ENCODE results near the gene CST3. TPM values are rescaled to one million over a fixed set of nuclear protein-coding genes. Genes with fewer than 3 reads are reported as not detected.

Gene CST3
- total RNA-seq, 1 donor, result 229 TPM

DNA sequence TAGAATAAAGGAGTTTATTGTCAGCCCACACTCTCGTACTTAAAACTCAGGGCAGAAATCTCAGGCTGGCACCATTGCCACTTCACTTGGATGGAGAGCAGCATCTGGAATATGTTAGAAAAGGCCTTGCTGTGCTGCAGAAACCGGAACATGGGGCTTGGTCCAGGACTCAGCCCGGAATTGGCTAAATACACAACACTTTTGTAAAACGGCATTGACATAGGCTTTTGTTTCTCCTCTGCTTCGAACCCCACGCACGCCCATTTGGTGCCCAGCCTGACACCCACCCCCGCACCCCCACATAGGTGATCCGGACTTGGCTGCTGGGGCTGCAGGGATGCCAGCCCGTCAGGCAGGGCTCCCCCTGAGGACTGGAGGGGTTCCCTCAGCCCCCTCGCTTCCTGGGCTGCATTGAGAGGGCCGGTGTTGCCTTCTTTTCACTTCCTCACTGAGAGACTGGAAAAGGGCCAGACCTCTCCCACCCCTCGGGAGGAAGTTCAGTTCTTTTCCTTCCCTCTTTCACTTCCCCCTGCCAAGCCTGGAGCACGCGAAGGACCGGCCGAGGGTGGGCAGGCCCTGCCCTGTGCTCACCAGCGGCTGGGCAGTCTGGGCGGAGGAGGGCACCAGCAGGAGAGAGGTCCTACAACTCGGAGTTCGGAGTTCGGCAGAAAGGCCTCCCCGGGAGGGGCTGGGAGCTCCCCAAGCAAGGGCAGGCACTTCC, 17.9 kb upstream of the CST3 start:
- H3K36me3 ChIP-seq (ENCODE audit: insufficient read depth, low read length), result no peaks in the 10 kb centered on the region
- DNase-seq (ENCODE audit: insufficient read length, low spot score, missing footprints), result peak; percentile 11
- H3K4me2 ChIP-seq (ENCODE audit: insufficient read depth, low read length), result peak overlapping the region; percentile 27
- H2AFZ ChIP-seq (ENCODE audit: low read length), result peak overlapping the region; percentile 50
- no peaks in the 10 kb centered on the region for H3K79me2 ChIP-seq (ENCODE audit: insufficient read depth, low read length)
- no peaks in the 10 kb centered on the region for H3K9me3 ChIP-seq (ENCODE audit: low read depth, low read length)
- peaks cover 6% of the 10 kb centered on the region for H3K4me1 ChIP-seq (ENCODE audit: insufficient read depth, low read length)
- H3K27me3 ChIP-seq (ENCODE audit: insufficient read depth, low read length), result no peaks in the 10 kb centered on the region
- TF ChIP-seq, protein P1, sequence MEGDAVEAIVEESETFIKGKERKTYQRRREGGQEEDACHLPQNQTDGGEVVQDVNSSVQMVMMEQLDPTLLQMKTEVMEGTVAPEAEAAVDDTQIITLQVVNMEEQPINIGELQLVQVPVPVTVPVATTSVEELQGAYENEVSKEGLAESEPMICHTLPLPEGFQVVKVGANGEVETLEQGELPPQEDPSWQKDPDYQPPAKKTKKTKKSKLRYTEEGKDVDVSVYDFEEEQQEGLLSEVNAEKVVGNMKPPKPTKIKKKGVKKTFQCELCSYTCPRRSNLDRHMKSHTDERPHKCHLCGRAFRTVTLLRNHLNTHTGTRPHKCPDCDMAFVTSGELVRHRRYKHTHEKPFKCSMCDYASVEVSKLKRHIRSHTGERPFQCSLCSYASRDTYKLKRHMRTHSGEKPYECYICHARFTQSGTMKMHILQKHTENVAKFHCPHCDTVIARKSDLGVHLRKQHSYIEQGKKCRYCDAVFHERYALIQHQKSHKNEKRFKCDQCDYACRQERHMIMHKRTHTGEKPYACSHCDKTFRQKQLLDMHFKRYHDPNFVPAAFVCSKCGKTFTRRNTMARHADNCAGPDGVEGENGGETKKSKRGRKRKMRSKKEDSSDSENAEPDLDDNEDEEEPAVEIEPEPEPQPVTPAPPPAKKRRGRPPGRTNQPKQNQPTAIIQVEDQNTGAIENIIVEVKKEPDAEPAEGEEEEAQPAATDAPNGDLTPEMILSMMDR (IDR thresholded peaks at IDR 0.05; ENCODE audit: extremely low read depth, low read depth, low read length), result no peak
- no peaks in the 10 kb centered on the region for H4K20me1 ChIP-seq (ENCODE audit: insufficient read depth, low read length)
- H3K4me3 ChIP-seq (ENCODE audit: insufficient read depth, low read length), result no peak overlapping the region
- no peak overlapping the region for H3K27ac ChIP-seq (ENCODE audit: low read depth, low read length)

GRCh38 chr20:23654717-23655116, 17.0 kb upstream of the CST3 start:
- no peaks in the 10 kb centered on the region for H3K36me3 ChIP-seq (ENCODE audit: insufficient read depth, low read length)
- H4K20me1 ChIP-seq (ENCODE audit: insufficient read depth, low read length), result no peaks in the 10 kb centered on the region
- no peak overlapping the region for H3K4me2 ChIP-seq (ENCODE audit: insufficient read depth, low read length)
- H3K79me2 ChIP-seq (ENCODE audit: insufficient read depth, low read length), result no peaks in the 10 kb centered on the region
- H3K4me1 ChIP-seq (ENCODE audit: insufficient read depth, low read length), result peaks cover 6% of the 10 kb centered on the region
- no peaks in the 10 kb centered on the region for H3K27me3 ChIP-seq (ENCODE audit: insufficient read depth, low read length)
- DNase-seq (ENCODE audit: insufficient read length, low spot score, missing footprints), result no peak
- no peak overlapping the region for H3K27ac ChIP-seq (ENCODE audit: low read depth, low read length)
- H3K4me3 ChIP-seq (ENCODE audit: insufficient read depth, low read length), result no peak overlapping the region
- no peak overlapping the region for H2AFZ ChIP-seq (ENCODE audit: low read length)
- H3K9me3 ChIP-seq (ENCODE audit: low read depth, low read length), result no peaks in the 10 kb centered on the region
- TF ChIP-seq, protein P1 (IDR thresholded peaks at IDR 0.05; ENCODE audit: extremely low read depth, low read depth, low read length), result no peak

DNA sequence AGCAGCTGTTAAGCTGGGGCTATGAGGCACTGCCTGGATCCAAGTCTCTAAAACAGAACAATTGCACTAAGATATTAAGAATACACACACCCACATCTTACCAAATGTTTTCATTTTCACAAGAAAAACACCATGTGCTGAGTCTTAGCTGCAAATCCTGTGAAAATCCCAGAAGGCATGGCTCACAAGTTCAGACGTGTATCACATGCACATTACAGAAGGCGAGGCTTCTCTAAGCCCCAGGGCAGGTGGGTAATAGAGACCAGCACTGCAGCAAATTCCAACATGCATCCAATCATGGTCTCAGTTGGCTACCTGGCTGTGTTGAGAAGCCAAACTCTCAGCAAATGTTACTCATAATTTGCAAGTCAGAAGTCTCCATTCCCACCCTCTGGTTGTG, 16.2 kb upstream of the CST3 start:
- Histone ChIP-seq H3K27me3 (ENCODE audit: insufficient read depth, low read length) (no peaks in the 10 kb centered on the region), H3K4me2 (ENCODE audit: insufficient read depth, low read length) (no peak overlapping the region), H2AFZ (ENCODE audit: low read length) (no peak overlapping the region), H3K4me1 (ENCODE audit: insufficient read depth, low read length) (peaks cover 6% of the 10 kb centered on the region), H3K27ac (ENCODE audit: low read depth, low read length) (no peak overlapping the region), H3K4me3 (ENCODE audit: insufficient read depth, low read length) (no peak overlapping the region), H3K36me3 (ENCODE audit: insufficient read depth, low read length) (no peaks in the 10 kb centered on the region), H3K9me3 (ENCODE audit: low read depth, low read length) (no peaks in the 10 kb centered on the region), H3K79me2 (ENCODE audit: insufficient read depth, low read length) (no peaks in the 10 kb centered on the region), H4K20me1 (ENCODE audit: insufficient read depth, low read length) (no peaks in the 10 kb centered on the region)
- TF ChIP-seq, protein P1 (IDR thresholded peaks at IDR 0.05; ENCODE audit: extremely low read depth, low read depth, low read length), result no peak
- no peak for DNase-seq (ENCODE audit: insufficient read length, low spot score, missing footprints)

GRCh38 chr20:23653400-23653938, 15.7 kb upstream of the CST3 start:
- DNase-seq (ENCODE audit: insufficient read length, low spot score, missing footprints), result no peak
- Histone ChIP-seq H3K36me3 (ENCODE audit: insufficient read depth, low read length) (no peaks in the 10 kb centered on the region), H2AFZ (ENCODE audit: low read length) (no peak overlapping the region), H4K20me1 (ENCODE audit: insufficient read depth, low read length) (no peaks in the 10 kb centered on the region), H3K27me3 (ENCODE audit: insufficient read depth, low read length) (no peaks in the 10 kb centered on the region), H3K4me1 (ENCODE audit: insufficient read depth, low read length) (peaks cover 6% of the 10 kb centered on the region), H3K79me2 (ENCODE audit: insufficient read depth, low read length) (no peaks in the 10 kb centered on the region), H3K4me3 (ENCODE audit: insufficient read depth, low read length) (no peak overlapping the region), H3K9me3 (ENCODE audit: low read depth, low read length) (no peaks in the 10 kb centered on the region), H3K4me2 (ENCODE audit: insufficient read depth, low read length) (no peak overlapping the region), H3K27ac (ENCODE audit: low read depth, low read length) (no peak overlapping the region)
- TF ChIP-seq, protein P1 (IDR thresholded peaks at IDR 0.05; ENCODE audit: extremely low read depth, low read depth, low read length), result no peak
